RWPE2 (cell line): ENCODE results near the gene RHOT1.

Experiments
- ATAC-seq: fragments of 200-7000 bp; cut with Tn5 transposase; 3 replicates; pipeline ENCODE4 v1.9.1; 2021; ENCODE audit warnings: low read depth
- DNase-seq: peaks from one replicate; pipeline ENCODE4 v3.0.0-alpha.2; 2020; ENCODE audit warnings: low spot score
- H3K27ac ChIP-seq: fragments of 450-650 bp; 2 replicates; pipeline ENCODE4 v1.5.1; 2017; ENCODE audit warnings: mild to moderate bottlenecking; ENCODE audit not compliant: poor library complexity, severe bottlenecking
- H3K27me3 ChIP-seq: fragments of 250-450 bp; sonication (Bioruptor Pico); 2 replicates; pipeline ENCODE4 v1.5.1; 2021; ENCODE audit warnings: mild to moderate bottlenecking, moderate library complexity; ENCODE audit not compliant: insufficient read depth, poor library complexity, severe bottlenecking
- H3K36me3 ChIP-seq: fragments of 250-450 bp; sonication (Bioruptor Pico); 2 replicates; pipeline ENCODE4 v1.5.1; 2020; ENCODE audit warnings: low read depth, mild to moderate bottlenecking, moderate library complexity
- H3K4me1 ChIP-seq: fragments of 250-450 bp; sonication (Bioruptor Pico); 2 replicates; pipeline ENCODE4 v1.5.1; 2021; ENCODE audit warnings: mild to moderate bottlenecking, moderate library complexity; ENCODE audit not compliant: insufficient read depth, poor library complexity, severe bottlenecking
- H3K4me3 ChIP-seq: fragments of 250-450 bp; sonication (Bioruptor Pico); 2 replicates; pipeline ENCODE4 v1.5.1; 2021; ENCODE audit warnings: mild to moderate bottlenecking, moderate library complexity; ENCODE audit not compliant: severe bottlenecking
- H3K9me3 ChIP-seq: fragments of 250-450 bp; sonication (Bioruptor Pico); 2 replicates; pipeline ENCODE4 v1.5.1; 2021; ENCODE audit warnings: mild to moderate bottlenecking, moderate library complexity; ENCODE audit not compliant: severe bottlenecking
- TF ChIP-seq, protein P1 (sequence below): fragments of 450-650 bp; IDR thresholded peaks from one replicate; pipeline ENCODE4 v1.5.1; 2017; ENCODE audit warnings: mild to moderate bottlenecking, moderate library complexity; ENCODE audit not compliant: poor library complexity, severe bottlenecking

Gene RHOT1

GRCh38 chr17:32266051-32266388 lies 123.7 kb downstream of the RHOT1 start:
- peaks cover 58% of the 10 kb centered on the region for H3K27me3 ChIP-seq
- no peak for ATAC-seq
- no peak overlapping the region for H3K27ac ChIP-seq

DNA sequence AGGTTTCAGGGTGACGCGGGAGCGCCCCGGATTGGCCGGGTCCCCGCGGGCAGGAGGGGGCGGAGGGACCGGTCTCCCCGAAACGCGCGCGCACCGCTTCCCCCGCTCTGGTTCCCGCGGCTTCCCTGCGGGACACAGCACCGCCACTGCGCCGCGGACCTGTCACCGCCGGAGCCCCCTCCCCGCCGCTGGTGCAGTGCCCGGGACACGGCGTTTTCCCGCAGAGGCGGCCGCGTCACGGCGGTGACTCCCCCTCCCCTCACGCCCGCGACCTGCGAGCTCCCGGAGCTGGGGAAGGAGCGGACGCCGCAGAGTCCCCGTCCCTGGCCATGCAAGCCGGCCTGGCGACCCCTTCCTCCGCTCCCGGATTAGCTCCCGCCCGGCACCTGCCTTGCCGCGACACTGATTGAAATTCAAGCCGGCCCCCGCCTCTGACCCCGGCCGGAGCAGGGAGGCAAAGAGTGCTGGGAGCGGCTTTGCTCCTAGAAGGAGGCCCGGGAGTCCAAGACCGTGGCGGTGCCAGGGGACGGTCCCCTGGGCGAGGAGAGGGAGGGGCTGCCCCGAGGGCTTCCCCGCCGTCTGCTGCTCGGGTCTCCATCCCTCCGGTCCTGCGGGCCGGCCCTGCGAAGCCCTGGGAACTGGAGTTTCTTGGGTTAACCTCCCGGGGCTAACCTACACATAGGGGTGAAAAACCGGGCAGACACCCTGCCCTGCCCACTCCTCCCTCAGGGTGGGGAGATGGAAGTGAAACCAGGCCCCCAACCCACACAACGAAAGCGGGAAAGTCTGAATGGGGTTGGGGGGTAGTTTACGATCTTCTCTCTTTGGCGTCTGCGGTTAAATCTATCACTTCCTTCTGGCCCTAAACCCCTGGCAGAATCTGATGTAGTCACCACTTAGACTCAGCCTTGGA lies 124.3 kb downstream of the RHOT1 start:
- TF ChIP-seq, protein P1, sequence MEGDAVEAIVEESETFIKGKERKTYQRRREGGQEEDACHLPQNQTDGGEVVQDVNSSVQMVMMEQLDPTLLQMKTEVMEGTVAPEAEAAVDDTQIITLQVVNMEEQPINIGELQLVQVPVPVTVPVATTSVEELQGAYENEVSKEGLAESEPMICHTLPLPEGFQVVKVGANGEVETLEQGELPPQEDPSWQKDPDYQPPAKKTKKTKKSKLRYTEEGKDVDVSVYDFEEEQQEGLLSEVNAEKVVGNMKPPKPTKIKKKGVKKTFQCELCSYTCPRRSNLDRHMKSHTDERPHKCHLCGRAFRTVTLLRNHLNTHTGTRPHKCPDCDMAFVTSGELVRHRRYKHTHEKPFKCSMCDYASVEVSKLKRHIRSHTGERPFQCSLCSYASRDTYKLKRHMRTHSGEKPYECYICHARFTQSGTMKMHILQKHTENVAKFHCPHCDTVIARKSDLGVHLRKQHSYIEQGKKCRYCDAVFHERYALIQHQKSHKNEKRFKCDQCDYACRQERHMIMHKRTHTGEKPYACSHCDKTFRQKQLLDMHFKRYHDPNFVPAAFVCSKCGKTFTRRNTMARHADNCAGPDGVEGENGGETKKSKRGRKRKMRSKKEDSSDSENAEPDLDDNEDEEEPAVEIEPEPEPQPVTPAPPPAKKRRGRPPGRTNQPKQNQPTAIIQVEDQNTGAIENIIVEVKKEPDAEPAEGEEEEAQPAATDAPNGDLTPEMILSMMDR = no peak
- Histone ChIP-seq H3K9me3 (no peaks in the 10 kb centered on the region), H3K36me3 (no peaks in the 10 kb centered on the region), H3K27ac (no peak overlapping the region), H3K27me3 (peaks cover 58% of the 10 kb centered on the region), H3K4me3 (peak overlapping the region; percentile 40), H3K4me1 (no peaks in the 10 kb centered on the region)
- peak; percentile 15; the same call in 2 of the 3 replicates for ATAC-seq
- no peak for DNase-seq

More at GRCh38 chr17:32266051-32266388, 123.7 kb downstream of the RHOT1 start:
- no peak for DNase-seq
- Histone ChIP-seq H3K9me3 (no peaks in the 10 kb centered on the region), H3K36me3 (no peaks in the 10 kb centered on the region), H3K4me3 (peak overlapping the region; percentile 40), H3K4me1 (no peaks in the 10 kb centered on the region)
- TF ChIP-seq, protein P1 = no peak

DNA sequence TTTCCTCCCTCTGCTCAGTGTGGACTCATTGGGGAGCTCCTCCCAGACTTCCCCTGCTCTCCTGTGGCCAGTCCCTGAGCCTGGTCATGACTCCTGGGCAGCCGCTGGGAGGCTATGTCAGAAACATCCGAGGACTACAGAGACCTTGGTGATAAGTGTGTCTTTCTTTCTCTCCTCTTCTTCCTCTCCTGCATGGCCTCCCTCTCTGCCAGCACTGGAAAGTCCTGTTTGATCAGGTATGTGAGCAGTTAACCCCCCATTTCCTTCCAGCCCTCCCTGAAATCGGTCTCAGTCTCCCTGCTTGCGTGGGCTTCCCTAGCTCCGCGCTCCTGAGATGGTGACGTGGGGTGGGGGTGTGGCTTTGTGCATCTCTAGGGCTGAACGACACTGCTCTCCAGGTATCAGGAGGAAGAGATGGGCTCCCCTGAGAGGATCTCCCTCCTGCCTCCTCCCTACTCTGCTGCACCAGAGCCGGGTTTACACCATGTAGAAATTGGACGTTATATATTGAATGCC lies 125.4 kb downstream of the RHOT1 start:
- TF ChIP-seq, protein P1 = no peak
- peak; percentile 33; the same call in 1 of the 3 replicates for ATAC-seq
- no peak overlapping the region for H3K4me3 ChIP-seq
- no peaks in the 10 kb centered on the region for H3K4me1 ChIP-seq
- peaks cover 58% of the 10 kb centered on the region for H3K27me3 ChIP-seq
- H3K36me3 ChIP-seq = no peaks in the 10 kb centered on the region
- H3K27ac ChIP-seq = no peak overlapping the region
- no peaks in the 10 kb centered on the region for H3K9me3 ChIP-seq
- DNase-seq = no peak

GRCh38 chr17:32268734-32269288 lies 126.5 kb downstream of the RHOT1 start:
- no peaks in the 10 kb centered on the region for H3K4me1 ChIP-seq
- DNase-seq = no peak
- TF ChIP-seq, protein P1 = no peak
- ATAC-seq = no peak
- H3K36me3 ChIP-seq = no peaks in the 10 kb centered on the region
- peaks cover 51% of the 10 kb centered on the region for H3K27me3 ChIP-seq
- H3K4me3 ChIP-seq = no peak overlapping the region
- H3K9me3 ChIP-seq = no peaks in the 10 kb centered on the region
- no peak overlapping the region for H3K27ac ChIP-seq
